ENCODE results near the gene UNC13D.

The UNC13D gene

DNA sequence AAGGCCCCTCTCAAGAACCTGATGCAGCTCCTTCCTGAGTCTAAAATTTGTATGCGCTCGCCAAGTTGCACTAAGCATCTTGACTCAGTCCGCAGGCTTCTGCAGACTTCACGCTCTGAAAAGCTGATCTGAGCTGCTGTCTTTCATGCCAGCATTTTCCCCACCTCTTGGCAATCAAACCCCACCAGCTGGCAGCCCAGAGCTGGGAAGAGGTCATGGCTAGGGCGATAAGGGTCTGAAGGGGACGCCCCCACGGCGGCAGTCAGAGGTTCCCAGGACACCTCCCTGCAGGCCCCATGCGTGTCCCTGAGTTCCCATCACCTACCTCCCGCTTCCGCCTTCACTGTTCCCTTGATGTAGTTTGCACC, 5.1 kb upstream of the UNC13D start:
- no peak overlapping the region for H3K4me3 ChIP-seq (ENCODE audit: insufficient read depth, low read depth, low read length)
- H3K27ac ChIP-seq (ENCODE audit: insufficient read depth, low read depth, low read length, poor library complexity, severe bottlenecking): no peak overlapping the region
- peaks cover 22% of the 10 kb centered on the region for H3K36me3 ChIP-seq (ENCODE audit: control insufficient read depth, insufficient read depth, low read length)
- 94% methylated on average over 11 of the region's 11 CpGs for WGBS, 2 experiments
- H3K27me3 ChIP-seq (ENCODE audit: control insufficient read depth, insufficient read depth, low read length, poor library complexity, severe bottlenecking): no peaks in the 10 kb centered on the region
- H3K4me1 ChIP-seq (ENCODE audit: control insufficient read depth, insufficient read depth, low read length): peaks cover 7% of the 10 kb centered on the region
- no peaks in the 10 kb centered on the region for H3K9me3 ChIP-seq (ENCODE audit: control insufficient read depth, low read length)

DNA sequence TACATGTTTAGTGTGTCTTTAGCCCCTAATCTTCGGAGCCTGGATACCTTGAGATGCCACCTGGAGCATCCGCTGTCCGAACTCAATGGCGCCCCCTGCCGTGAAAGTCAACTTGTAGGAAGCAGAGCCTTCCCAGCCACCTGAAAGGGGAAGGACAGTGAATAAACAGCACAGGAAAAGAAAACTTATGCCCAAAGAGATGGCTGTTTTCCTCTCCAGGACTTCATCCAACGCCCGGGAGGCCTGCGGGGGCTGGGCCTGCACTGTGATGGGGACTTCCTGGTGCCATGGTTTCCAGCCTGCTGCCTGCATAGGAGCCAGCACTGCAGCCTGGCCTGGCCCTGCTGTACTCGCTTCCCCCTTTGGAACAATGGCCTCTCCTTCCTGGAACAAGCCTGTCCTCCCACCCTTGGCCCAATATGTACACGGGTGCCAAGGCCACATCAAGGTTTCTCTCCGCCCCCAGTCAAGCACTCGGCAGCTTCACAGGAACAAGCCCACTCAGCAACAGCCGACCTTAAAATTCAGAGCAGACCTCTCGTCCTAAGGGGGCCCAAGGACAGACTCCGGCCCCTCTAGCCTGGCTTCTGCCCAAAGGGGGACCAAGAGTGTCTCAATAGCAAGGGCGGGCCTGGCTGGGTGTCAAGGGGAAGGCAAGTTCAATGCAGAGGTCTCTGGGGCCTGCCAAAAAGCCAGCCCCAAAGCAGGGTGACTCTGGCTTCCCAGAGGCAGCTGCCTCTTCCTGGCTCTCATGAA, 4.5 kb upstream of the UNC13D start:
- Histone ChIP-seq H3K4me1 (ENCODE audit: control insufficient read depth, insufficient read depth, low read length) (peaks cover 4% of the 10 kb centered on the region), H3K27me3 (ENCODE audit: control insufficient read depth, insufficient read depth, low read length, poor library complexity, severe bottlenecking) (no peaks in the 10 kb centered on the region), H3K4me3 (ENCODE audit: insufficient read depth, low read depth, low read length) (no peak overlapping the region), H3K36me3 (ENCODE audit: control insufficient read depth, insufficient read depth, low read length) (peaks cover 22% of the 10 kb centered on the region), H3K9me3 (ENCODE audit: control insufficient read depth, low read length) (no peaks in the 10 kb centered on the region), H3K27ac (ENCODE audit: insufficient read depth, low read depth, low read length, poor library complexity, severe bottlenecking) (no peak overlapping the region)
- WGBS, 2 experiments: 64% methylated on average over 16 of the region's 16 CpGs

DNA sequence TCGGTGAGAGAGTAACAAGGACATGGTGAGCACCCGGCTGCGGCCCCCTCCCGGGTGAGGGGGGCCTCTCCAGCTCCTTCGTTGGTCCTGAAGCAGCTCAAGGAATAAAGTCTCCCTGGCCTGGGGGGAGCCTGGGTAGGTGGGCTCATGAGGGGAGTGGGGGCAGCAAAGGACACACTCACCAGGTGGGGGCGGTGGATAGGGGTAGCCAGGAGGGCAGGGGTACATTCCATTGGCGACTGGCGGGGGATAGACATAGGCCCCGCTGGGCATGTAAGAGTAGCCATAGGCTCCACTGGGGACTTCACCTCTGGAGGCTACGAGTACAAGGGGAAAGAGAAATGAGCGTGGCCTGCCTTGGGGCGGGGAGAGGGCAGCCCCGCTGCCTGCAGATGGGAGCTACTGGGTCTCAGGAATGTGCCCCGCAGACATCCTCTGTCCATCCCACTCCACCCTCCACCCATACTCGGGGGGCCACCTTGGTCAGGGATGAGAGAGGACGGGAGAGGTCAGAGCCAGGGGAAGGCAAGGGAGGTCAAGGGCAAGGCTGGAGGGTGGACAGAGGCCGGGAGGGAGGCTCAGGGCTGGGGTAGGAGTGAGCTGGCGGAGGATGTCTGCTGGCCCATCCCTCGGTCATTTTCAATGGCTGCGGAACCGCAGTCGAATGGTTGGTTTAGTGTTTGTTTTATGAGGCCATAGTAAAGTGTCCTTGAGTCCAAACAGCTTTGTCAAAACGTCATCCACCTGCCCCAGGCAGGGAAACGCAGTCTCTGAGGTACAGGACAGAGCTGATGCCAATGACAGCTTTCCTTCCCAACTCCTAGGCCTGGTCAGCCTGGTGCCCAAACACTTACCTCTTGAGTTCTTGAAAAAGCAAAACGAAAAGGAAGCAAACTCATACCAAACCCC, 3.7 kb upstream of the UNC13D start:
- no peaks in the 10 kb centered on the region for H3K9me3 ChIP-seq (ENCODE audit: control insufficient read depth, low read length)
- no peak overlapping the region for H3K4me3 ChIP-seq (ENCODE audit: insufficient read depth, low read depth, low read length)
- WGBS, 2 experiments: 92 to 93% methylated on average over 25 of the region's 25 CpGs
- peaks cover 4% of the 10 kb centered on the region for H3K4me1 ChIP-seq (ENCODE audit: control insufficient read depth, insufficient read depth, low read length)
- no peaks in the 10 kb centered on the region for H3K27me3 ChIP-seq (ENCODE audit: control insufficient read depth, insufficient read depth, low read length, poor library complexity, severe bottlenecking)
- no peak overlapping the region for H3K27ac ChIP-seq (ENCODE audit: insufficient read depth, low read depth, low read length, poor library complexity, severe bottlenecking)
- peaks cover 22% of the 10 kb centered on the region for H3K36me3 ChIP-seq (ENCODE audit: control insufficient read depth, insufficient read depth, low read length)

DNA sequence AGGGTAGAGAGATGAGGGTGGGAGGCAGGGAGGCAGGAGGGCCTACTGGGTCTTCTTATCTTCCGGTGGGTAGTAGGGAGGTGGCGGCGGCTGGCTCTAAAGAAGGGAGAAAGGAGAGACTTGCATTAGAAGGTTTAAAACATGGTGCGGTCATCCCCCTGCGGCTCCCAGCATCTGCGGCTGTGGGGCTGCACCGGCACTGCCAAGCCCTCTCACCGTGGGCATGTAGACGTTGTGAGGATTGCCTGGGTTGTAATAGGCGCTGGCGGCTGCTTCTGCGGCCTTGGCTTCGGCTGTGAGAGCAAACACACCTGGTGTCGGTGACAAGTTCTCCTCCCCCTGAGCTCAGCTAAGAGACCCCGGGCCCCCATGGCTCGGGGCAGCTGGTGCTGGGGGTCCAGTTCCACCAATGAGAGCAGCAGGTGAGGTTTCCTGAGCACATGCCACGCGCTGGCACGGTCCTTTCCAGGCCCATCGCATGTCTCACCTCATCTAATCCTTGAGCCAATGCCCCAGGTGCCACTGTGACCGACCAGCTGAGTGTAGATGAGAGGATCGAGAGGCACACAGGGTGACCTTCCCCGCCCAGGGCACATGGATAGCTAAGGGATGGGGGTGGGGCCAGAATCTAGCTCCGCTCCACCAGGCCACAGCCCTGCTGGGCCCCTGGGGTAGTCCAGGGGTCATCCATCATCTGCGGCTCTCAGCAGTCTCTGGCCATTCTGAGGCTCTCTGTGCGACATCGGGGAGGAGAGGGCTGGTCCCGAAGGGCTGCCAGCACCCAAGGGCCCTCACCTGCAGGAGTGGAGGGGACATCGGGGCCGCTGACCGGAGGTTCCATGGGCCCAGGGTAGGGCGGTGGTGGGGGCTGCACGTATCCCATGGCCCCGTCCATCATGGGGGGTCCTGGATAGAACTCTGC, 2.7 kb upstream of the UNC13D start:
- no peaks in the 10 kb centered on the region for H3K9me3 ChIP-seq (ENCODE audit: control insufficient read depth, low read length)
- WGBS, 2 experiments: 95% methylated on average over 34 of the region's 34 CpGs
- no peak overlapping the region for H3K27ac ChIP-seq (ENCODE audit: insufficient read depth, low read depth, low read length, poor library complexity, severe bottlenecking)
- no peak overlapping the region for H3K4me3 ChIP-seq (ENCODE audit: insufficient read depth, low read depth, low read length)
- peaks cover 22% of the 10 kb centered on the region for H3K36me3 ChIP-seq (ENCODE audit: control insufficient read depth, insufficient read depth, low read length)
- no peaks in the 10 kb centered on the region for H3K27me3 ChIP-seq (ENCODE audit: control insufficient read depth, insufficient read depth, low read length, poor library complexity, severe bottlenecking)
- H3K4me1 ChIP-seq (ENCODE audit: control insufficient read depth, insufficient read depth, low read length): peaks cover 4% of the 10 kb centered on the region

DNA sequence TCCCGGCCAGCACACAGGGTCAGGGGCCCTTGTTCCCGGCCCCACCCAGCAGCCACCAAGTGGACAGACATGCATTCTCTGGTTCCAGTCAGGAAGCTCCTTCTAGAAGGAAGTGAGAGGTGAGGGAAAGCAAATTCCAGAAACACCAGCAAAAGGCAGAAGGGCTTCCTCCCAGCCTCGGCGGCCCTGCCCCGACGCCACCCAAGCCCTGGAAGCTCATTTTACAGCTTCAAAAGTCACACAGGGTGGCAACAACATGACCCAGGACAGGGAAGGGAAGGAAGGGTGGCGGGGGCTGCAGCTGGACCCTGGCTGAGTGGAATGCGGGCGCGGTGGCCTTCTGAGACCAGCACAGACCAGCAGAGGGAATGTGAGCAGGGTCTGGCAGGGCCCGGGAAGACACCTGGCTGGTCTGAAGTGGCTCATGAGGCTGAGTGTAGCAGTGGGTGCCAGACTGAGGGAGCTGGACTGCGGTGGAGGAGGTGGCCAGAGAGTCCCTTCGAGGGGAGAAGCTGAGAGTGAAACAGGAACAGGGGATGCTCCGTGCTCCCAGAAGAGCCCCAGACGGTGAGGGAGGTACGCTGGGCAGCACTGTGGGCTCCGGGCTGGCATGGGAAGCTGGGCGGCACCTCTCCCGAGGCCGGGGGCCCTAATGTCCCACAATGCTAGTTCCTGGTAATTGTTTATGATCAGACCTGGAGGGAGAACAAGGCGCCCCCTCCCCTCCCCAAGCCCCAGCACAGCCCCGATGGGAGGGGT, 1.9 kb upstream of the UNC13D start:
- WGBS, 2 experiments: 90 to 95% methylated on average over 22 of the region's 22 CpGs
- peaks cover 4% of the 10 kb centered on the region for H3K4me1 ChIP-seq (ENCODE audit: control insufficient read depth, insufficient read depth, low read length)
- no peak overlapping the region for H3K27ac ChIP-seq (ENCODE audit: insufficient read depth, low read depth, low read length, poor library complexity, severe bottlenecking)
- H3K36me3 ChIP-seq (ENCODE audit: control insufficient read depth, insufficient read depth, low read length): peaks cover 18% of the 10 kb centered on the region
- no peak overlapping the region for H3K4me3 ChIP-seq (ENCODE audit: insufficient read depth, low read depth, low read length)
- no peaks in the 10 kb centered on the region for H3K9me3 ChIP-seq (ENCODE audit: control insufficient read depth, low read length)
- H3K27me3 ChIP-seq (ENCODE audit: control insufficient read depth, insufficient read depth, low read length, poor library complexity, severe bottlenecking): no peaks in the 10 kb centered on the region

DNA sequence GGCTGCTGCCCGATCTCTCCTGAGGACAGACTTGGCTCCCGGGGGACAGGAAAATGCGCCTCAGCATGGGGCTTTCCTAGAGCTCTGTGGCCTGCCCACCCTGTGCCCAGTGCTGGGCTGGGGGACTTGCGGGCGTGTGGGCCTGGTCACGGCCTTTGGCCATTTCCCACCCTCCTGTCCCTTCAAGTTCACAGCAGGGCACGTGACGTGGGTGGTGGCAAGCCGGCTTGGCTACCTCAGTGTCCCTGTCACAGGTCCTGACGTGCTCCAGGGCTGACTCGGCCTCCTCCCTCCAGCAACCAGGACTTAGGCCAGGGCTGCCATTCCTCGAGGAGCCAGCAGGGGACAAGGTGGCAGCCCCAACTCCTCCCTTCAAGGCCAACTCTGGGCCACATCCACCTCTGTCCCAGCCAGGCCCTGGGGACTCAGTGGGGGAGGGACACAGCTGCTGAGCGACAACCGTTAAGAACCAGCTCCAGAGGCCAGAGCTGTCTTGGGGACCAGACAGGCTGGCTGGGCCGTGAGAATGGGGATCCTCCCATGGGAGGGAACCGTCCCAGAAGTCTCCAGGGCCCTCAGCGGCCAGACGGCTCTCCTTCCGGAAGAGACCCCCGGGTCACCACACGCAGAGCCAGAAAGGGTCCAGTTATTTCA, 981 bp upstream of the UNC13D start:
- WGBS, 2 experiments: 55 to 56% methylated on average over 21 of the region's 21 CpGs
- H3K36me3 ChIP-seq (ENCODE audit: control insufficient read depth, insufficient read depth, low read length): peaks cover 9% of the 10 kb centered on the region
- H3K27ac ChIP-seq (ENCODE audit: insufficient read depth, low read depth, low read length, poor library complexity, severe bottlenecking): no peak overlapping the region
- no peak overlapping the region for H3K4me3 ChIP-seq (ENCODE audit: insufficient read depth, low read depth, low read length)
- peaks cover 4% of the 10 kb centered on the region for H3K4me1 ChIP-seq (ENCODE audit: control insufficient read depth, insufficient read depth, low read length)
- H3K9me3 ChIP-seq (ENCODE audit: control insufficient read depth, low read length): no peaks in the 10 kb centered on the region
- H3K27me3 ChIP-seq (ENCODE audit: control insufficient read depth, insufficient read depth, low read length, poor library complexity, severe bottlenecking): no peaks in the 10 kb centered on the region

DNA sequence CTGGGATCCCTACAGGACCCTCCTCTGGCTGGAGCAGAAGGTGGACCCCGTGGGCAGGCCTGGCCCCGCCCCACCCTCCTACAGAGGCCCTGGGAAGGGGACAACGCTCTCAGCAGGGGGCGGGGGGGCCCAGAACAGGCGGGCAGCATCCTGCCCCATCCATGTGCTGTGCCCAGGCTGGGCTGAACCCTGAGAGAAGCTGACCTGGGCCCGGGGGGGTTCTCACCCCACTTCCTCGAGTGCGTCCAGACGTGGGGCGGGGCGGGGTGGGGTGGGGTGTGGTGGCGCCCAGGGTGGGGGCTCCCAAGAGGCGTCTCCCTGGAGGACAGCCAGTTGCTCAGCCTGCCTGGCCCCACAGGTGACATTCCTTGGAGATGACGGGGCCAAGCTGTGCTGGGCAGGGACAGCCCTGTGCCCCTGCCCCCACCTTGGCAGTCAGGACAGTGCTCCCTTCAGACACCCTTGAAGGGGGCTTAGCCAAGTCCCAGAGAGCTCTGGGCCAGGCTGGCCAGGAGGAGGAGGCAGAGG, 390 bp upstream of the UNC13D start:
- WGBS, 2 experiments: 78 to 81% methylated on average over 14 of the region's 14 CpGs
- H3K4me3 ChIP-seq (ENCODE audit: insufficient read depth, low read depth, low read length): no peak overlapping the region
- no peaks in the 10 kb centered on the region for H3K27me3 ChIP-seq (ENCODE audit: control insufficient read depth, insufficient read depth, low read length, poor library complexity, severe bottlenecking)
- no peaks in the 10 kb centered on the region for H3K9me3 ChIP-seq (ENCODE audit: control insufficient read depth, low read length)
- no peak overlapping the region for H3K27ac ChIP-seq (ENCODE audit: insufficient read depth, low read depth, low read length, poor library complexity, severe bottlenecking)
- peaks cover 4% of the 10 kb centered on the region for H3K4me1 ChIP-seq (ENCODE audit: control insufficient read depth, insufficient read depth, low read length)
- peaks cover 9% of the 10 kb centered on the region for H3K36me3 ChIP-seq (ENCODE audit: control insufficient read depth, insufficient read depth, low read length)

DNA sequence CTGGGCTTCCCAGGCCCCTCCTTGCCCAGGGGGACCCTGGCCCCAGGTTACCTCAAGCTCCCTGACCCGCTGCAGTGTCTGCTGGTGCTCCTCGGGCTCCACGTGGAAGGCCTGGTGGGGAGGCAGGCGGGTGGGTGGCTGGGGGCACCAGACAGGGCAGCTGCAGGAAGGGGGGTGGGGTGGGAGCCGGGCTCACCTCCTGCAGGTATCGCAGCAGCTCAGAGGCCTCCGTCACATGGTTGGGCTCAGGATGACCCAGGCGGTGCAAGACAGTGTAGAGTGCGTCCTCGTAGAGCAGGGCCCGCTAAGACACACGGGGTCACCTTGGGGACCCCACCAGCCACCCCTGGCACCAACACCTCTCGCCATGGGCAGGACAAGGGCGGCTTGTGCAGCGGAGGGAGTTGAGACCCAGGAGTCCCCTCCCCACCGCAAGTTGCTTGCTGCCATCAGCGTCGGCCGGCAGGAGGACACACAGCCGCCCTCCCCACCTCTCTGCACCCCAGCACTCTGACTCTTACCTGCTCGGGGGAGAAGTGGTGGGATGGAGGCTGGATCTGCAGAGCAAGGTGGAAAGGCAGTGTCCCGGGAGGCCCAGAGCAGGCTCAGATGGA, 1.1 kb downstream of the UNC13D start:
- Histone ChIP-seq H3K9me3 (ENCODE audit: control insufficient read depth, low read length) (no peaks in the 10 kb centered on the region), H3K27ac (ENCODE audit: insufficient read depth, low read depth, low read length, poor library complexity, severe bottlenecking) (no peak overlapping the region), H3K4me3 (ENCODE audit: insufficient read depth, low read depth, low read length) (no peak overlapping the region), H3K36me3 (ENCODE audit: control insufficient read depth, insufficient read depth, low read length) (peaks cover 9% of the 10 kb centered on the region), H3K27me3 (ENCODE audit: control insufficient read depth, insufficient read depth, low read length, poor library complexity, severe bottlenecking) (no peaks in the 10 kb centered on the region), H3K4me1 (ENCODE audit: control insufficient read depth, insufficient read depth, low read length) (peaks cover 4% of the 10 kb centered on the region)
- 90 to 91% methylated on average over 22 of the region's 22 CpGs for WGBS, 2 experiments

DNA sequence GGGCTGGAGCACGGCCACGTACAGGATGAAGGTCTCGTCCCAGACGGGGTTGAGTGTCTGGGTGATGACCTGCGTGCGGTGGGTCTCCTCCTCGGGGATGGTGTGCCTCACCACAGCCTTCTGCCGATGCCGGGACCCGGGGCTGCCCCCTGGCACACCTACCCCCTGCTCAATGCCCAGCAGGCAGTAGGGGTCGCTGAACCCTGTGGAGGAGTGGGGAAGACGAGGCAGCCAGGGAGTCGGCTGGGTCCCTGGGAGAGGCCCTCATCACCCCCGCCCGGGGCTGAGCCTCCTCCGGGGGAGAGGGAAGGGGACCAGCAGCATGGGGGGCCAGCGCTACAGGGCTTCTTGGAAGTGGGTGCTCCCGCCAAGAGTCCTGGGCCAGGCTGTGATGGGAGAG, 1.8 kb downstream of the UNC13D start:
- H3K9me3 ChIP-seq (ENCODE audit: control insufficient read depth, low read length): no peaks in the 10 kb centered on the region
- peaks cover 4% of the 10 kb centered on the region for H3K4me1 ChIP-seq (ENCODE audit: control insufficient read depth, insufficient read depth, low read length)
- H3K4me3 ChIP-seq (ENCODE audit: insufficient read depth, low read depth, low read length): no peak overlapping the region
- H3K27ac ChIP-seq (ENCODE audit: insufficient read depth, low read depth, low read length, poor library complexity, severe bottlenecking): no peak overlapping the region
- WGBS, 2 experiments: 92 to 94% methylated on average over 18 of the region's 18 CpGs
- peaks cover 9% of the 10 kb centered on the region for H3K36me3 ChIP-seq (ENCODE audit: control insufficient read depth, insufficient read depth, low read length)
- no peaks in the 10 kb centered on the region for H3K27me3 ChIP-seq (ENCODE audit: control insufficient read depth, insufficient read depth, low read length, poor library complexity, severe bottlenecking)

Data from ectodermal cell (in vitro differentiated cells).